NCI-H2081 treated with DMSO at 0.1 percent for 48 hours (cell line): Measurements from ENCODE around the gene SLC5A2.

Experiments
- DNase-seq: peaks from one replicate; lab custom pipeline; 2025; lab: John Stamatoyannopoulos, UW

The SLC5A2 gene

DNA sequence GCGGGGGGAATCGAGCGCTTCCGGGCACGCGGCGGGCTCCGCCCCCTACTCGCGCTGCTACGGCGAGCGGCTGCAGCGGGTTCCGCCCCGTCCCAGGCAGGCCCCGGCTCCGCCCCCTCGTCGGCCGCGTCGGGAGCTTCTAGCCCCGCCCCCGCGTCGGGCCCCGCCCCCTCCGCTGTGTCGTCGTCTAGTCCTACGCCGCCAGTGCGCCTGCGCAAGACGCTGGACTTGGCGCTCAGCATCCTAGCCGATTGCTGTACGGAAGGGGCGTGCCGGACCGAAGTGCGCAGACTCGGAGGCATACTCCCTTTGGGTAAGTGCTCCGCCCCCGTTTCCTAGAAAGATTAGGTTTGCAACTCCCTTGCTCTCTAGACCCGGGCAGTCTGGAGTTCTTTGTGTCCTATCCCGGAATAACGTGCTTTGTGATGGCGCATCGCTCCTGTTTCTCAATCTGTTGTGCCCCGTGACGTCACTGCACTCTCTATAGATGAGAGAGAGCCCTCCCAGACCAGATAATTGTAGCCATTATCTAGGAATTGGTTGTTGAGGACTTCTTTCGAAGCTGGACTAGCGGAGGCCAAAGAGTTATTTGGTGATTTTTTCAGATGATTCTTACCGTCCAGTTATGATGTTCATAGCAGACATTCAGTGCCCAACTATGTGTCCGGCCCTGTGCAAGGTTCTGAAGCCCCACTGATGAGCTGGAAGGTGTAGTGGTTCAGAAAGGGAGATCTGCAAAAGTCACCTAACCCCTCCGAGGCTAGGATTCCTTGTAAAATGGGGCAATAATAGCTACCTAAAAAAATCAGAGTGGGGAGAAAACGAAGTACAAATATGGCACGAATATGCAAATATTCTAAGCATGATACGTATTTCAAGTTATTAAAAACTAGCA, 23.0 kb upstream of the SLC5A2 start:
- peak; percentile 73 for DNase-seq

DNA sequence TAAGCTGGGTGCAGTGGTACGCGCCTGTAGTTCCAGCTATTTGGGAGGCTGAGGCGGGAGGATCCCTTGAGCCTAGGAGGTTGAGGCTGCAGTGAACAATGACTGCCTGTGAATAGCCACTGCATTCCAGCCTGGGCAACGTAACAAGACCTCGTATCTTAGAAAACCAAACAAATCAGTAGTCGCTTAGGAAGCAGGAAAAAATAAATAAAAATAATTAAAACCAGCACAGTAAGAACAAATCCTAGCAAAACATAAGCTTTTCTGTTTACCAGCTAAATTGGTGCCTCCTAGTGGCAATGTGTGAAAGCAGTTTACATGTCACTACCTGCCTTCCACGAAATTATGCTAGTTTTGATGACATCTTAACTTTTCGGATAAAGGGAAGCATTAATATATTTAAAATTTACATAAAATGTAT, 22.3 kb upstream of the SLC5A2 start:
- no peak for DNase-seq

DNA sequence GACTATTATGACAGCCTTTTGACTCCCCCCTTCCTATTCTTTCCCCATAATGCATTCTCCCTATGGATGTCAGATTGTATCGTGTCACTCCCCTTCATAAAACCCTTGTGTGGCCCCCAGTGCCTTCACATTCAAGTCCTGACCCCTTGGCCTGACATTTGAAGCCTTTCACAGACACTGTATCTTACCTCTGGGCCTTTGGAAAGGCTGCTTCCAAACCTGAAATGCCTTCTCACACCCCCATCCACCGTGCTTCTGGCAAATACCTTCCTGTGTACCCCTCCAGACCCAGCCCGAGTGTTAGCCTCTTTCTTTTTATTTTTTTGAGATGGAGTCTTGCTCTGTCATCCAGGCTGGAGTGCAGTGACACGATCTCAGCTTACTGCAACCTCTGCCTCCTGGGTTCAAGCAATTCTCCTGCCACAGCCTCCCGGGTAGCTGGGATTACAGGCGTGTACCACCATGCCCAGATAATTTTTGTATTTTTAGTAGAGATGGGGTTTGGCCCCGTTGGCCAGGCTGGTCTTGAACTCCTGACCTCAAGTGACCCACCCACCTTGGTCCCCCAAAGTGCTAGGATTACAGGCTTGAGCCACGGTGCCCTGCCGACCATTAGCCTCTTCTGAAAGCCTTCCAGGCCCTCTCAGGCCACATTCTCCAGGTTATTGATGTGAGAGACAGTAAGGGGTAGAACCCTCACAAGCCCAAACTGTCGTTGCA, 21.6 kb upstream of the SLC5A2 start:
- DNase-seq, result no peak

DNA sequence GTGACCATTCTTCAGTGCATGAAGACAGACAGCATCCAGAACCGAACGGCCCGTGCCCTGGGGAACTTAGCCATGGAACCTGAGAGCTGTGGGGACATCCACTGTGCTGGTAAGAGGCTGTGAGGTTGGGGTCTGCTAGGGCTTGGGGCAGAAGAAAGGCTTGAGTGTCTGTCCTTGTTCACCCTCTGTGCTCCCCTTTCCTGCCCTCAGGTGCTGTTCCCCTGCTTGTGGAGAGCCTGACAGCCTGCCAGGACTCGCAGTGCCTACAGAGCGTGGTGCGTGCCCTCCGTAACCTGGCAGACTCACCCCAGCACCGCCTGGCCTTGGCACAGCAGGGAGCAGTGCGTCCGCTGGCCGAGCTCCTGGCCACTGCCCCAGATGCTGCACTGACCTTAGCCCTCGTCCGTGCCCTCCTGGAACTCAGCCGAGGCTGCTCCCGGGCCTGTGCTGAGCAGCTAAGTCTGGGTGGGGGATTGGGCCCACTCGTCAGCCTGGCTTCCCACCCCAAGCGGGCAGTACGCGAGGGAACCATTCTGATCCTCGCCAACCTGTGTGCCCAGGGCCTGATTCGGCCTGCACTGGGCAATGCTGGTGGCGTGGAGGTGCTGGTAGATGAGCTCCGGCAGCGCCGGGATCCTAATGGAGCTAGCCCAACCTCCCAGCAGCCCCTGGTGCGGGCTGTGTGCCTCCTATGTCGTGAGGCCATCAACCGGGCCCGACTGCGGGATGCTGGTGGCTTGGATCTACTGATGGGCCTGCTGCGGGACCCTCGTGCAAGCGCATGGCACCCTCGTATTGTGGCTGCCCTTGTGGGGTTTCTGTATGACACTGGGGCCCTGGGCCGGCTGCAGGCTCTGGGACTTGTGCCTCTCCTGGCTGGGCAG, 20.8 kb upstream of the SLC5A2 start:
- no peak for DNase-seq

DNA sequence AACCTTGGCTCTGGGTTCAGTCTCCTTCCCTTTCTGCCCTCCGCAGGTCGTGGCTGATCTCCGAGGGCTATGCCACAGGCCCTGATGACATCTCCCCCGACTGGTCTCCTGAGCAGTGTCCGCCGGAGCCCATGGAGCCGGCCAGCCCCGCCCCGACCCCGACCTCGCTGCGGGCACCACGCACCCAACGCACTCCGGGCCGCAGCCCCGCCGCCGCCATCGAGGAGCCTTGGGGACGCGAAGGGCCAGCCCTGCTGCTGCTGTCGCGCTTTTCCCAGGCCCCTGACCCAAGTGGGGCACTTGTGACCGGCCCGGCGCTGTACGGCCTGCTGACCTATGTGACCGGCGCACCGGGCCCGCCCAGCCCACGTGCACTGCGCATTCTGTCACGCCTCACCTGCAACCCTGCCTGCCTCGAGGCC, 18.6 kb upstream of the SLC5A2 start:
- no peak for DNase-seq

DNA sequence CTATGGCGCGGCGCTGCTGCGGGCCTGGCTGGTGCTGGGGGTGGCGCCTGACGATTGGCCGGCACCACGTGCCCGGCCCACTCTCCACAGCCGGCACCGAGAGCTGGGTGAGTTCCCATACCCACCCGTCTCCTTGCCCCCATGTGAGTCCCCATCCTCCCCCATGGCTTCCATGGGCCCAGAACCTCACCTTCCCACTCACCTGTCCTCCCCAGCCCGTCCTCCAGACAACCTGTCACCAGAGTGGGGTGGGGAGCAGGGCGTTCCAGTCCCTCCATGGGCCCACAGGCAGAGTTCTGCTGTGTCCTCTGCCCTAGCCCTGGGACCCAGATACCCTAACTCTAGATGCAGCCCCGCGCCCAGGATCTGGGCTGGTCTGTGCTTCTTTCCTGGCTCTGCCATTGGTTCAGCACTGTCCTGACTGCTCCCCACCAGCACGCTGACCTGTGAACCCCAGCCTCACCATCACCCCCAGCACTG, 18.1 kb upstream of the SLC5A2 start:
- DNase-seq, result no peak

DNA sequence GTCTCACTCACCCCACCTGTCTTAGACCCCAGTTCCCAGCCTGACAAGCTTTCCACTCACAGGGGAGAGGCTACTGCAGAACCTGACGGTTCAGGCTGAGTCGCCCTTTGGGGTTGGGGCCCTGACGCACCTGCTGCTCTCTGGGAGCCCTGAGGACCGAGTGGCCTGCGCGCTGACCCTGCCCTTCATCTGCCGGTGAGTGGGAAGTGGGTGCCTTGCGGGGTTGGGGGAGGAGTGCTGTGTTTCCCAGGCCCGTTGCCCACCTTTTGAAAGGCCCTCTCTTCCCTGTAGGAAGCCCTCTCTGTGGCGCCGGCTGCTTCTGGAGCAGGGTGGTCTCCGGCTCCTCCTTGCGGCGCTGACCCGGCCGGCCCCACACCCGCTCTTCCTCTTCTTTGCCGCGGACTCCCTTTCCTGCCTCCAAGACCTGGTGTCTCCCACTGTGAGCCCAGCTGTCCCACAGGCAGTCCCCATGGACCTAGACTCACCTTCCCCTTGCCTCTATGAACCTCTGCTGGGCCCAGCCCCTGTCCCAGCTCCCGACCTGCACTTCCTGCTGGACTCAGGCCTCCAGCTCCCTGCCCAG, 17.0 kb upstream of the SLC5A2 start:
- no peak for DNase-seq

DNA sequence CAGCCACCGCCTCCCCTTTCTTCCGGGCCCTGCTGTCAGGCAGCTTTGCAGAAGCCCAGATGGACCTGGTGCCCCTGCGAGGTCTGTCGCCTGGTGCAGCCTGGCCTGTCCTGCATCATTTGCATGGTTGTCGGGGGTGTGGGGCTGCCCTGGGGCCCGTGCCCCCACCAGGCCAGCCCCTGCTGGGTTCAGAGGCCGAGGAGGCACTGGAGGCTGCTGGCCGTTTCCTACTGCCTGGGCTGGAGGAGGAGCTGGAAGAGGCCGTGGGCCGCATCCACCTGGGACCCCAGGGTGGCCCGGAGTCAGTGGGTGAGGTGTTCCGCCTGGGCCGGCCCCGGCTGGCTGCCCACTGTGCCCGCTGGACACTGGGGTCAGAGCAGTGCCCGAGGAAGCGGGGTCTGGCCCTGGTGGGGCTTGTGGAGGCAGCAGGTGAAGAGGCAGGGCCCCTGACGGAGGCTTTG, 16.5 kb upstream of the SLC5A2 start:
- no peak for DNase-seq

DNA sequence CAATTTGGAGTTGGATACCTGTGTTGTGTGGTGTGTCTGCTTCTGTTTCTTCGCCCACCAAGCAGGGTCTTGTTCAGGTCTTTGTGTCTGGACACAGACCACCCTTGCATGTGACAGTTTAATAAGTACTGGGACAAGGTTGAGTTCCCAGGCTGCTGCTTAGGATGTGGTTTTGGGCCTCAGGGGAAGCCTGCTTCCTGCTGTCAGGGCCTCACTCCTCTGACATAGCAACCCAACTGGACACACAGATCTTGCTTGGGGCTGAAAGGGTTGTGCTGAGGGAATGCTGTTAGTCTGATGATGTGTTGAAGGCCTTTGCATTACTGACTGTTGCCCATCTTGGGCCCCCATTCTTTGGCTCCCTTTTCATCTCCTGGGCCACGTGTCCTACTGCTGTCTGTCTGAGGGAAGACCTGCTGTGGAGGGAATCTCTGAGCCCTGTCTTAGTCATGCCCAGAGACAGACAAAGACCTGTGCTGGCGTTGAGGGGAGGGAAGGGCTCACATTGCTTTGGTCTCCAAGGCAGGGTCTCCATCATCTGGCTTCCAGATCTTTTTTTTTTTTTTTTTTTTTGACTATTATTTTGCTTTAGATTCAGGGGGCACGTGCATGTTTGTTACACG, 15.7 kb upstream of the SLC5A2 start:
- DNase-seq, result no peak

DNA sequence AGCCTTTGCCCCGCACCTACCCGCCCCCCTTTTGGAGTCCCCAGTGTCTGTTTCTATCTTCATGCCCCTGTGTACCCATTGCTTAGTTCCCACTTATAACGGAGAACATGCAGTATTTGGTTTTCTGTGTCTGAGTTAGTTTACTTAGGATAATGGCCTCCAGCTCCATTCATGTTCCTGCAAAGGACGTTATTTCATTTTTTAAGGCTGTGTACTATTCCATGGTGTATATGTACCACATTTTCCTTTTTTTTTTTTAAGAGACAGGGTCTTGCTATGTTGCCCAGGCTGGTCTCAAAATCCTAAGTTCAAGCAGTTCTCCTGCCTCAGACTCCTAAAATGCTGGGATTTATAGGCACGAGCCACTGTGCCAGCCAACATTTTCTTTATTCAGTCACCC, 15.1 kb upstream of the SLC5A2 start:
- no peak for DNase-seq

DNA sequence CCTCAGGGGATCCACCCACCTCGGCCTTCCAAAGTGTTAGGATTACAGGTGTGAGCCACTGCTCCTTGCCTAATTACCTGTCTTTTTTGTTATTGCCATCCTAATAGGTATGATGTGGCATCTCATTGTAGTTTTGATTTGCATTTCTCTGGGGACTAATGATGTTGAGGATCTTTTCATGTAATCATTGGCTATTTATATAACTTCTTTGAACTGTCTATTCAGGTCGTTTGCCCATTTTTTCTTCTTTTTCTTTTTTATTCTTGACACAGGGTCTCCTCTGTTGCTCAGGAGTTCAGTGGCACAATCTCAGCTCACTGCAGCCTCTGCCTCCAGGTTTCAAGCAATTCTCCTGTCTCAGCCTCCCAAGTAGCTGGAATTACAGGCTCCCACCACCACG, 12.3 kb upstream of the SLC5A2 start:
- DNase-seq, result no peak

DNA sequence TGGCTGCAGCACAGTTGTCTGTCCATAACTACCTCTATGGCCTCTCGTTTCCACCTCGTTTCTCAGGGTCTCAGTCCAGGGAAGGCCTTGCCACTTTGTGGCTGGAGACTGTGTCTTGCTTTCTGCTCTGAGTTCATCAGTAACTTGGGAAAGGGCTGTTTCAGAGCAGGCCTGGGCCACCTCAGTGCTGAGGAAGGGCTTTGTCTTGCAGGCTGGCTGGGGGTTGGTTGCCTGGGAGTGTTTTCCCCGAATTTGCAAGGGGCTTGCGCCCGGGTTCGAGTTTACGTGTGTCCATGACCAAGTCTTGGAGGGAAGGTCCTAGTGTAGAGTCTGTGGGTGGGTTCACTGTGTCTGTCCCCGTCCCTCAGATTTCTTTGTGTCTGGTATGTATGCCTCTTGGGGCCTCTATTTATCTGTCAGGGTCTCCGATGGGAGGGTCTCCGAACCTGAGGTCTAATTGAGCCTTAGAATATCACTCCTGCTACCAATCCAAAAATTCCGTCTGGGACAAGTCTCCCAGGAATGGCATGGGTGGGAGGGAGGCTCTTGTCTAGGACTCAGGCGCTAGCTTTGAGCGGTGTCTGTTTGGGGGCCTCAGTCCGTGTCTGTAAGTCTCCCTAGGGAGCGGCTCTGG, 11.6 kb upstream of the SLC5A2 start:
- DNase-seq, result no peak

DNA sequence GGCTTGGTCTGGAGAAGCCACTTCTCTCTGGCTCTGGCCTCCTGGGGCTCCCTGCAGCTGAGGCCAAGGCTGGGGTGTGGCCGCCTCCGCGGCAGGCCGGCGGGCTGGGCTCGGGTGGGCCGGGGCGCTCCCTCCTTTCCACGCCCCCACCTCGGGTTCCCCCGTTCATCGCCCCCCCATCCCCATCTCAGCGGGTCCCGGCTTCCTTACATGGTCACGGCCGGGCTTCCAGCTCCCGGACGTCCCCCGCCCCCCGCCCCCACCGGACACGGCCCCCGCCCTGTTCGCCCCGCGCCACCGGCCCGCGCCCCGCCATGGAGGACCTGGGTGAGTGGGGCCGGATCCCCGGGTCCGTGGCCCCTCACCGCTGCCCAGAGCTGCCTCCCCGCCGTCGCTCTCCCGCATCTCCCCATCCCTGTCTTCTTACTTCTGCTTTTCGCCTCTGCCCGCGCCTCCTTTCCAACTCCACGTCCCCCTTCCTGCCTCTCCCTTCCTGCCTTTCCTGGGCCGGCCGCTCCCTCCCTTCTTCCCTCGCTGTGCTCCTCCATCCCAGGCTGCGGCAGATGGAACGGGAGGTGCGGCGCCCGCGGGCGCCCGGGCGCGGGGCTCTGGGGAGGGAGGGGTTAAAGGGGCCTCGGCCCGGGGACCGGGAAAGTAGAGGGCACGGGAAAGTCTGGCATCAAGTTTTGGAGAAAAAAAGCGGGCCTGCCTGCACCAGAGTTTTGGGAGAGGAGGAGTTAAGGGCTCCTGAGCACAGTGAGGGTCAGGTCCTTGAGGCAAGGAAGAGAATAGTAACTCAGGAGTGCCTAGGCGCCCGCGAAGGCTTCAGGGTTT, 10.8 kb upstream of the SLC5A2 start, which contains the start of gene TGFB1I1:
Gene TGFB1I1, plus strand, starts transcription at position 278 of the 834 bp plus-strand sequence. Its CDS starts 37 bp downstream, at position 315.
- no peak for DNase-seq

DNA sequence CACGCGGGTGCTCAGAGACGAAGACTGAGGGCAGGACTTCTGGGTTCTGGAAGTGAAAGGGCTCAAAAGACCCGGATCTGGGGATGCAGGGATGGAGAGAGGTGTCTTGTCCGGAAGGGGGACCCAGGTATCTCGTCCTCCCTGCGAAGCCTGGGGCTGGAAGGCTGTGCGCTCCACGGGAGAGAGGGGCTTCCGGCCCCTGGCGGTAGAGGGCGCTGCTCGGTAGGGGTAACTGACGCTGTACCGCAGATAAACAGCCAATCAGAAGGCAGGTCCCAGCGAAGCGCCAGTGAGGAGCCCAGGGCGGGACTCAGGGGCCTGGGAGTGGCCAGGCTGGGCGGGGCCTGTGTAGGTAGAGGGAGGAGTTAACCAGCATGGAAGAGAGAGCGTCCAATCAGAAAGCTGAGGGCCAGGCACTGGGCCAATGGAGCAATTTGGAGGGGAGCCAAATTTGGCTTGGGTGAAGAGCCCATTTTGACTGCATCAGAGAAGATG, 10.2 kb upstream of the SLC5A2 start:
- peak; percentile 50 for DNase-seq

DNA sequence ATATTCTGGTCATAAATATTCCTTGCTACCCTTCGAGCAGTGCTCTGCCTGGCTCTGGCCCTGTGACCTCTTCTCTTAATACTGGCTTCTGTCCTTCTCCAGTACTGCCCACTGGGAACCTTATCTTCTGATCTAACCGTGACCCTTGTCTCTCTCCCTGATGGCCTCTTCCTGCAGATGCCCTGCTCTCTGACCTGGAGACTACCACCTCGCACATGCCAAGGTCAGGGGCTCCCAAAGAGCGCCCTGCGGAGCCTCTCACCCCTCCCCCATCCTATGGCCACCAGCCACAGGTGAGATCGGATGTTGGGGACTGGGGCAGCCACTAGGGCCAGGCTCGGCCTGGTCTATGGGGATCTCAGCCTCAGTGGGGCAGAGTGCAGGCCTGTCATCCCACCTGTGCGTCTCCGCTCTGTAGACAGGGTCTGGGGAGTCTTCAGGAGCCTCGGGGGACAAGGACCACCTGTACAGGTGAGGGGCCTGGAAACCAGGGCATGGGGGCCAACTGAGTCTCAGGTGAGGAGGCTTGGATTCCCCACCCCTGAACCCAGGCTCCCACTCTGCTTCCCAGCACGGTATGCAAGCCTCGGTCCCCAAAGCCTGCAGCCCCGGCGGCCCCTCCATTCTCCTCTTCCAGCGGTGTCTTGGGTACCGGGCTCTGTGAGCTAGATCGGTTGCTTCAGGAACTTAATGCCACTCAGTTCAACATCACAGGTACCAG, 9.5 kb upstream of the SLC5A2 start:
- no peak for DNase-seq

DNA sequence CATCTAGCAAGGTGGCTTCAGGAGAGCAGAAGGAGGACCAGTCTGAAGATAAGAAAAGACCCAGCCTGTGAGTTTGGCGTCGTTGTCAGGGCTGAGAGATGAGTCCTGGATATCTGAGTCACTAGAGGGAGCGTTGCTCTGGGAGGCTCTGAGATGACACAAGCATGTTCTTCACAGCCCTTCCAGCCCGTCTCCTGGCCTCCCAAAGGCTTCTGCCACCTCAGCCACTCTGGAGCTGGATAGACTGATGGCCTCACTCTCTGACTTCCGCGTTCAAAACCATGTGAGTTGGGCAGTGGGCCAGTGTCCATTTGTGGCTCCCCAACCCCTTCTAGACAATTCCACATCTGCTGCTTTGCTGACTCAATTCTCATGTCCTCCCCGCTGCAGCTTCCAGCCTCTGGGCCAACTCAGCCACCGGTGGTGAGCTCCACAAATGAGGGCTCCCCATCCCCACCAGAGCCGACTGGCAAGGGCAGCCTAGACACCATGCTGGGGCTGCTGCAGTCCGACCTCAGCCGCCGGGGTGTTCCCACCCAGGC, 8.7 kb upstream of the SLC5A2 start:
- DNase-seq, result no peak

DNA sequence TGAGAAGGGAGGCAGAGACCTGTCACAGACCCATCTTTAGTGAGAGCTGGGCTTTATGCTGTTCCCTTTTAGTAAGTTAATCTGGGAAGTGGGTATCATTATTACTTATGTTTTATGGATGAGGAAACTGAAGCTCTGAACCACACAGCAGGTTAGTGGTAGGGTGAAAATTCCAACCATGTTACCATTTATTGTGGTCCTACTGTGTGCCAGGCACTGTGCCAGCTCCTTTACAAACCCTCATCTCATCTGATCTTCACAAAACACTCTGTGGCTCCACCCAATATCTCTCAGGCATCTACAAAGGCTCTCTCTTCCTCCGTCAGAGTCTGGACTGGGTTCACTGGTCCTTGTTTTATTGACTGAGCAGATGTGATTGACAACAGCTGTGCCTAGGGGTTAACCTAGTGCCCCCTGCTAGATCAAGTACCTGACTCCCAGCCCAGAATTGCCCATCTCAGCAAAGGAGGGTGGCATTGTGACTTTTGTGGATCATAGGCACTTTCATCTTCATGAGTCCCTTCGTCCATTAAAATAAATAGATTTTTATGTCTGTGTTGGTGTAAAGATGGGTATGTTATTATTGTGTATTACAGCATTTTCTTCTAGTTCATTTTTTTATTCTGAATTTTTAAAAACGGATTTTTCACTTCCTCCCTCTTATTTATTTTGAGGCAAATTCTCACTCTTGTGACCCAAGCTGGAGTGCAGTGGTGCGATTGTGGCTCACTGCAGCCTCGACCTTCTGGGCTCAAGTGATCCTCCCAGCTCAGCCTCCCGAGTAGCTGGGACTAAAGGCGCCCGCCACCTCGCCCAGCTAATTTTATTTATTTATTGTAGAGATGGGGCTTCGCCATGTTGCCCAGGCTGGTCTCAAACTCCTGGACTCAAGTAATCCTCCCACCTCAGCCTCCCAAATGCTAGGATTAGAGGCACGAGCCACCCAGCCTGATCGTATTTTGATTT, 7.9 kb upstream of the SLC5A2 start:
- DNase-seq, result no peak
